Lower lobe of right lung (tissue), 2 donors: ENCODE results near the gene RPL10A. TPM values are rescaled to one million over a fixed set of nuclear protein-coding genes. Genes with fewer than 3 reads are reported as not detected.

ENCODE experiments used
- ATAC-seq, 2 donors: fragments of 200-7000 bp; cut with Tn5 transposase; one replicate each; pipeline ENCODE4 v1.9.1; 2020 to 2022; ENCODE audit warnings: mild to moderate bottlenecking in 2 of 2, moderate library complexity in 2 of 2
- DNase-seq: peaks from one replicate; pipeline ENCODE4 v3.0.0-alpha.2; 2020
- H3K27ac ChIP-seq: fragments of 200-600 bp; one replicate; pipeline ENCODE4 v1.8.0; 2022
- H3K27me3 ChIP-seq: fragments of 200-600 bp; one replicate; pipeline ENCODE4 v1.8.0; 2022; ENCODE audit warnings: low read depth
- H3K36me3 ChIP-seq: fragments of 200-600 bp; one replicate; pipeline ENCODE4 v1.8.0; 2022; ENCODE audit warnings: mild to moderate bottlenecking
- H3K4me1 ChIP-seq: fragments of 200-600 bp; one replicate; pipeline ENCODE4 v1.8.0; 2022
- H3K4me3 ChIP-seq: fragments of 200-600 bp; one replicate; pipeline ENCODE4 v1.8.0; 2022; ENCODE audit warnings: mild to moderate bottlenecking
- H3K9me3 ChIP-seq: fragments of 200-600 bp; one replicate; pipeline ENCODE4 v1.8.0; 2022
- intact Hi-C: fragments of 100-400 bp; cut with DNase I; formaldehyde crosslinking; loops from one replicate; pipeline ENCODE4 v1.11.0; 2022
- total RNA-seq: library from RNA; stranded (reverse); fragmentation: NEBNext Ultra II Directional; extraction: Animal tissue kit (Norgen Biotek cat#: 25700); gene quantifications from one replicate; pipeline ENCODE4 v1.2.1, GENCODE V29; 2021
- TF ChIP-seq, protein P1 (sequence below): fragments of 200-600 bp; IDR thresholded peaks from one replicate; pipeline ENCODE4 v1.8.0; 2022; ENCODE audit warnings: antibody characterized with exemption, mild to moderate bottlenecking
- donor health status: DM: no; HTN: yes; CAD: no; lungs with severe emphysema.

The RPL10A gene
- total RNA-seq, 1 donor from 2014 or later, result 1,025 TPM

DNA sequence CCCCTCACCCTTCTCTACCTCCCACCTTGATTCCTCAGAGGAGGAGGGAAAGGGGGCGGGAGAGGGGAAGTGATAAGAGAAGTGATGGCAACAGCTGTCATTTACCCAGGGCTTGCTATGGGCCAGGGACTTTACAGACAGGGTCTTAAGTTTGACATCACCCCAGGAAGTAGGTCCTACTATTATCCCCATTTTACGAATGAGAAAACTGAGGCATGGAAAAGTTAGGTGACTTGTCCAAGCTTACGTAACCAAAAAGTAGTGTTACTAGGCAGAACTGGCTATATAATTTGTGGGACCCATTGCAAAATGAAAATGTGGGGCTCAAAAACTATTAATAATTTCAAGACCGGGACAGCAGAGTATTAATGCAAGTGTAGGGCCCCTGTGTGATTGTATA is 26.6 kb upstream of the RPL10A start:
- Histone ChIP-seq H3K4me3 (no peak overlapping the region), H3K9me3 (no peaks in the 10 kb centered on the region), H3K27me3 (no peaks in the 10 kb centered on the region), H3K36me3 (no peaks in the 10 kb centered on the region), H3K27ac (no peak overlapping the region), H3K4me1 (no peaks in the 10 kb centered on the region)
- no peak for ATAC-seq
- intact Hi-C loops, result loop anchor here (10.0 kb wide), 1 partner anchor 97 kb away; the partner anchor contains the start of gene PPARD
- no peak for DNase-seq
- TF ChIP-seq, protein P1, sequence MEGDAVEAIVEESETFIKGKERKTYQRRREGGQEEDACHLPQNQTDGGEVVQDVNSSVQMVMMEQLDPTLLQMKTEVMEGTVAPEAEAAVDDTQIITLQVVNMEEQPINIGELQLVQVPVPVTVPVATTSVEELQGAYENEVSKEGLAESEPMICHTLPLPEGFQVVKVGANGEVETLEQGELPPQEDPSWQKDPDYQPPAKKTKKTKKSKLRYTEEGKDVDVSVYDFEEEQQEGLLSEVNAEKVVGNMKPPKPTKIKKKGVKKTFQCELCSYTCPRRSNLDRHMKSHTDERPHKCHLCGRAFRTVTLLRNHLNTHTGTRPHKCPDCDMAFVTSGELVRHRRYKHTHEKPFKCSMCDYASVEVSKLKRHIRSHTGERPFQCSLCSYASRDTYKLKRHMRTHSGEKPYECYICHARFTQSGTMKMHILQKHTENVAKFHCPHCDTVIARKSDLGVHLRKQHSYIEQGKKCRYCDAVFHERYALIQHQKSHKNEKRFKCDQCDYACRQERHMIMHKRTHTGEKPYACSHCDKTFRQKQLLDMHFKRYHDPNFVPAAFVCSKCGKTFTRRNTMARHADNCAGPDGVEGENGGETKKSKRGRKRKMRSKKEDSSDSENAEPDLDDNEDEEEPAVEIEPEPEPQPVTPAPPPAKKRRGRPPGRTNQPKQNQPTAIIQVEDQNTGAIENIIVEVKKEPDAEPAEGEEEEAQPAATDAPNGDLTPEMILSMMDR, result no peak

DNA sequence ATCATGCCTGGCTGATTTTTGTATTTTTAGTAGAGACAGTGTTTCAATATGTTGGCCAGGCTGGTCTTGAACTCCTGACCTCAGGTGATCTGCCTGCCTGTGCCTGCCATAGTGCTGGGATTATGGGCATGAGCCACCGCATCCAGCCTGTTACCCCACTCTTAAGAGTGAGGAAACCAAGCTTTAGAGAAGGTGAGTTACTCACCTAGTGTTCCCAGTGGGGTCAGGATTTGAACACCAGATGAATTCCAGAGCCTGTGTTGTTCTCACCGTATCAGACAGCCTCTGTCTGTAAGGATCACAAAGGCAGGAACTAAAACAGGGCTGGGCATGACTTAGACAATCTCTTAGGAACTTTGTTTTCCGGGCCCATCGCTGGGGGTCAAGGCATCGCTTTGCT is 25.5 kb upstream of the RPL10A start:
- Histone ChIP-seq H3K27ac (no peak overlapping the region), H3K4me1 (no peaks in the 10 kb centered on the region), H3K27me3 (no peaks in the 10 kb centered on the region), H3K9me3 (no peaks in the 10 kb centered on the region), H3K4me3 (no peak overlapping the region), H3K36me3 (no peaks in the 10 kb centered on the region)
- TF ChIP-seq, protein P1, result no peak
- no peak for ATAC-seq
- intact Hi-C loops, result loop anchor here (10.0 kb wide), 1 partner anchor 98 kb away; the partner anchor contains the start of gene PPARD
- DNase-seq, result no peak

DNA sequence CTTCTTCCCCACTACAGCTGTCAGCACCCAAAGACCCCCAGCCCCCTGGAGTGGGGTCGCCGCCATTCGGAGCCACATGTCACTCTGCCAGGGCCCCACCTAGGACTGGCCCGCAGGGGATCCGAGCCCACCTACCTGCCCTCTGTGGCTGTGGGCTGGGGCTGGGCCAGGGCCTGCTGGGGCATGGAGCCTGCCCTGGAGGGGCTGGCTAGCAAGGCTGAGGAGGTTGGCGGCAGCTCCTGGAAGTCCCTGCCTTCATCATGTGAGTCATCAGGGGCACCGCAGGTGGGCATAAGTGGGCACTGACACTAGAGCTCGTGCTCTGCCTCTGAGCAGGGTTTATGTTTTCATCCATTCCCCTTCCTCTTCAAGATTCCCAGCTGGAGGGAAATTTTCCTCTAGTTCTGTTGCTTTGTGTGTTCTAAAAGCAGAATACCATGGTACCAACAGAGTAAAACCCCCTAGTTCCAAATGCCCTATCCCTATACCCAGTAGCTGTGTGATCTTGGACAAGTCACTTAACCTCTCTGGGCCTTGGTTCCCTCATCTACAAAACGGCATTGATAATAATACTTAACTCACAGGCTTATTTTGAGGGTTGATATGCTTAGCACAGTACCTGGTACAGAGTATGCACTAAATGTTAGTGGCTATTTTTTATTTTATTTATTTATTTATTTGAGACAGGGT is 24.7 kb upstream of the RPL10A start:
- TF ChIP-seq, protein P1, result no peak
- no peaks in the 10 kb centered on the region for H3K36me3 ChIP-seq
- no peak overlapping the region for H3K27ac ChIP-seq
- no peak overlapping the region for H3K4me3 ChIP-seq
- ATAC-seq (peak in 1 of 2 donors; percentile 23), DNase-seq (no peak)
- no peaks in the 10 kb centered on the region for H3K27me3 ChIP-seq
- no peaks in the 10 kb centered on the region for H3K9me3 ChIP-seq
- intact Hi-C loops, result loop anchor here (10.0 kb wide), 1 partner anchor 99 kb away; the partner anchor contains the start of gene PPARD
- no peaks in the 10 kb centered on the region for H3K4me1 ChIP-seq

DNA sequence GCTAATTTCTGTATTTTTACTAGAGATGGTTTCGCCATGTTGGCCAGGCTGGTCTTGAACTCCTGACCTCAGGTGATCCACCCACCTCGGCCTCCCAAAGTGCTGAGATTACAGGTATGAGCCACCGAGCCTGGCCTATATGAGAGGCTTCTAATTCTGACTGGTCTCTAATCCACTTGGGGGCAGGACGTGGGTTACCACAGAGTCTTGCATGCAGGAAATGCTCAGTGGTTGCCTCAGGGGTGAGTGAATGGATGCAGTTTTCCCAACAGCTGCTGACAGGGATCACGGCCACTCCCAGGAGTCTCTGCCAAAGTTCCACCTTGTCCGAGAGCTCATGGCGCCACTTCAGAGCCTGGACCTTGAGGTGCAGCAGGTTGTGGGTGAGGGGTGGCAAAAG is 22.5 kb upstream of the RPL10A start:
- Histone ChIP-seq H3K9me3 (no peaks in the 10 kb centered on the region), H3K4me1 (peaks cover 5% of the 10 kb centered on the region), H3K36me3 (no peaks in the 10 kb centered on the region), H3K27me3 (no peaks in the 10 kb centered on the region), H3K4me3 (no peak overlapping the region), H3K27ac (no peak overlapping the region)
- no peak for DNase-seq
- intact Hi-C loops, result loop anchor here (10.0 kb wide), 1 partner anchor 101 kb away; the partner anchor contains the start of gene PPARD
- ATAC-seq, result no peak
- TF ChIP-seq, protein P1, result no peak

DNA sequence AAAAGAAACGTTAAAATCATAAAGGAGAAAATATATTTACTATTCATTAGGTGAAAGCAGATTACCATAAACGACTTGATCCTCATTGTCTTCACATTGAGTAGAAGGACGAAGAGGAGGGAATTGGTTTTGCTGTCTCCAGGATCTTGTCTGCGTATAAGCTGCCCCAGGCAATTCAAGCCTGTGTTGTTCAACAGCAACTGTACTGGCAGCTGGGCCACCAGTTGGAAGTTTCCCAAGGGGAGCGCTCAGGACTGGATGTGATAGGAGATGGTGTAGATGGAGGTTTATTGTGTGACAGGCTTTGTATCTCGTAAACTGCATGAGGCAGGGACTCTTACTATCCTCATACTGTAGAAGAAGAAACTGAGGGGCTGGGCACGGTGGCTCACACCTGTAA is 20.0 kb upstream of the RPL10A start:
- no peak for DNase-seq
- no peaks in the 10 kb centered on the region for H3K36me3 ChIP-seq
- peaks cover 18% of the 10 kb centered on the region for H3K4me1 ChIP-seq
- TF ChIP-seq, protein P1, result no peak
- intact Hi-C loops, result loop anchor here (10.0 kb wide), 1 partner anchor 103 kb away; the partner anchor contains the start of gene PPARD
- no peak overlapping the region for H3K27ac ChIP-seq
- no peaks in the 10 kb centered on the region for H3K27me3 ChIP-seq
- no peak for ATAC-seq
- no peaks in the 10 kb centered on the region for H3K9me3 ChIP-seq
- H3K4me3 ChIP-seq, result no peak overlapping the region
